ENCODE data around the gene LIMS3. TPM values are rescaled to one million over a fixed set of nuclear protein-coding genes. Genes with fewer than 3 reads are reported as not detected.
"Not testable (repeated sequence)": the region's sequence is repeated elsewhere in the genome, so short reads cannot be mapped to it uniquely, and the experiment has no call there.

LIMS3 gene
- total RNA-seq, 1 donor from 2014 or later = not detected

- intact Hi-C loops (cut with micrococcal nuclease); H3K4me3 Mint-ChIP-seq (ENCODE audit: low read depth); H3K27ac Mint-ChIP-seq; H3K27me3 Mint-ChIP-seq (ENCODE audit: low read depth); H3K36me3 Mint-ChIP-seq (ENCODE audit: low read depth); H3K9me3 Mint-ChIP-seq; DNase-seq (ENCODE audit: low spot score); H3K4me1 Mint-ChIP-seq (ENCODE audit: low read depth): not testable (repeated sequence)
Measured at GRCh38 chr2:109947262-109947958, 48.9 kb downstream of the LIMS3 start.

- intact Hi-C loops (cut with micrococcal nuclease); H3K27me3 Mint-ChIP-seq (ENCODE audit: low read depth); H3K27ac Mint-ChIP-seq; H3K4me3 Mint-ChIP-seq (ENCODE audit: low read depth); H3K9me3 Mint-ChIP-seq; DNase-seq (ENCODE audit: low spot score); H3K36me3 Mint-ChIP-seq (ENCODE audit: low read depth); H3K4me1 Mint-ChIP-seq (ENCODE audit: low read depth): not testable (repeated sequence)
Measured at GRCh38 chr2:109947959-109948520, 49.6 kb downstream of the LIMS3 start.

GRCh38 chr2:109950146-109950843, 51.8 kb downstream of the LIMS3 start:
- DNase-seq (ENCODE audit: low spot score); H3K4me3 Mint-ChIP-seq (ENCODE audit: low read depth); H3K27me3 Mint-ChIP-seq (ENCODE audit: low read depth); H3K27ac Mint-ChIP-seq; intact Hi-C loops (cut with micrococcal nuclease); H3K9me3 Mint-ChIP-seq; H3K4me1 Mint-ChIP-seq (ENCODE audit: low read depth); H3K36me3 Mint-ChIP-seq (ENCODE audit: low read depth): not testable (repeated sequence)

- H3K4me3 Mint-ChIP-seq (ENCODE audit: low read depth); H3K27me3 Mint-ChIP-seq (ENCODE audit: low read depth); H3K9me3 Mint-ChIP-seq; DNase-seq (ENCODE audit: low spot score); H3K27ac Mint-ChIP-seq; H3K36me3 Mint-ChIP-seq (ENCODE audit: low read depth); H3K4me1 Mint-ChIP-seq (ENCODE audit: low read depth); intact Hi-C loops (cut with micrococcal nuclease): not testable (repeated sequence)
Measured at GRCh38 chr2:109963942-109964341, 65.5 kb downstream of the LIMS3 start.

GRCh38 chr2:109965482-109965881, 67.0 kb downstream of the LIMS3 start:
- H3K4me3 Mint-ChIP-seq (ENCODE audit: low read depth); H3K27ac Mint-ChIP-seq; H3K4me1 Mint-ChIP-seq (ENCODE audit: low read depth); H3K9me3 Mint-ChIP-seq; DNase-seq (ENCODE audit: low spot score); H3K27me3 Mint-ChIP-seq (ENCODE audit: low read depth); intact Hi-C loops (cut with micrococcal nuclease); H3K36me3 Mint-ChIP-seq (ENCODE audit: low read depth): not testable (repeated sequence)

GRCh38 chr2:109966107-109966736, 67.7 kb downstream of the LIMS3 start:
- DNase-seq (ENCODE audit: low spot score); H3K9me3 Mint-ChIP-seq; intact Hi-C loops (cut with micrococcal nuclease); H3K27me3 Mint-ChIP-seq (ENCODE audit: low read depth); H3K4me3 Mint-ChIP-seq (ENCODE audit: low read depth); H3K36me3 Mint-ChIP-seq (ENCODE audit: low read depth); H3K4me1 Mint-ChIP-seq (ENCODE audit: low read depth); H3K27ac Mint-ChIP-seq: not testable (repeated sequence)

- H3K4me1 Mint-ChIP-seq (ENCODE audit: low read depth); H3K36me3 Mint-ChIP-seq (ENCODE audit: low read depth); H3K4me3 Mint-ChIP-seq (ENCODE audit: low read depth); H3K27me3 Mint-ChIP-seq (ENCODE audit: low read depth); H3K27ac Mint-ChIP-seq; intact Hi-C loops (cut with micrococcal nuclease); DNase-seq (ENCODE audit: low spot score); H3K9me3 Mint-ChIP-seq: not testable (repeated sequence)
Measured at GRCh38 chr2:109966858-109967257, 68.4 kb downstream of the LIMS3 start.

GRCh38 chr2:109969864-109970263, 71.4 kb downstream of the LIMS3 start:
- DNase-seq (ENCODE audit: low spot score); H3K27me3 Mint-ChIP-seq (ENCODE audit: low read depth); H3K4me3 Mint-ChIP-seq (ENCODE audit: low read depth); H3K4me1 Mint-ChIP-seq (ENCODE audit: low read depth); H3K27ac Mint-ChIP-seq; H3K36me3 Mint-ChIP-seq (ENCODE audit: low read depth); intact Hi-C loops (cut with micrococcal nuclease); H3K9me3 Mint-ChIP-seq: not testable (repeated sequence)

- H3K27ac Mint-ChIP-seq; H3K27me3 Mint-ChIP-seq (ENCODE audit: low read depth); DNase-seq (ENCODE audit: low spot score); H3K36me3 Mint-ChIP-seq (ENCODE audit: low read depth); intact Hi-C loops (cut with micrococcal nuclease); H3K4me1 Mint-ChIP-seq (ENCODE audit: low read depth); H3K4me3 Mint-ChIP-seq (ENCODE audit: low read depth); H3K9me3 Mint-ChIP-seq: not testable (repeated sequence)
Measured at GRCh38 chr2:109971710-109972109, 73.2 kb downstream of the LIMS3 start.

Other genes with a start within 250 kb of the LIMS3 start
- gene RGPD5, start 104.4 kb upstream of the LIMS3 start, total RNA-seq = 25.9 and 36.1 TPM in 2 replicates
- 2.0 and 2.3 TPM in 2 replicates for gene MALL, start 217.1 kb downstream of the LIMS3 start, total RNA-seq

Data from activated T-helper 2 cell treated with anti-CD3 and anti-CD28 coated beads, Interferon-gamma antibody, Interleukin-2, Interleukin-4, amounts not matched to agents 10 μg/mL and 5 μg/mL and 100 μg/mL, durations not matched to agents 14 hours and 24 hours and 36 hours (primary cell).